ENCODE data around the gene TTC27.

DNA sequence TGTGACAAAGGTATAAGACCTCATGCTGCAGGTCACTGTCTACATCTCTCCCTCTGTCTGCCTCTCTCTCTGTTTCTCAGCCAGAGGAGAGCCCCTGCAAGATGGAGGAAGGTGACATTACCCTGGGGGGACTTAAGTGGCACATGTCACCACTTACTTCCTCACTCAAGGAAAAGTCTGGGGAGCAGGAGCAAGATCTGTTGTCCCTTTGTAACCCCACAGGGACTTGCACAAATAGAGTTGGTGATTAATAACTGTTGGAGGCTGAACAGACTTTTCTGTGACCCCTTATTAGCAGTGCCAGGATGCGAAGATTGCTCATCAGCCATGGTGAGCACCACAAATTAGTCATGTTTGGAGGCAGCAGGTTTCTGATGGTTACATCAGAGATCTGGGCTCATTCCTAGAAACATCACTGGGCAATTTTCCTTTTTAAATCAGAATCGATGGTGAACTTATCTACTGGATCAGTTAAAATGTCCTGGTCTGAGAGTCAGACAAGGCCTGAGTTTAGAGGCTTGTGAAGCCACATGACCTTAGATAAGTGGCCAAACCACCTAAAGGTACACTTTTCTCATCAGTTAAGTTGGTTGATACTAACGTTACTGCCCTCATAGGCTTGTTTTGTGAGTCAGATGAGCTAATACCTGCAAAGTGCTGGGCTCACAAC is 237.7 kb downstream of the TTC27 start:
- TF ChIP-seq CTCF (IDR thresholded peaks at IDR 0.05) (no peak), POLR2A (IDR thresholded peaks at IDR 0.05) (no peak)

All from right lobe of liver (tissue), 4 donors.